HUES6 (cell line): ENCODE results near the gene TUBA1B.

Experiments
- H3K27ac ChIP-seq: 2 replicates; pipeline ENCODE4 v1.7.0; 2013; ENCODE audit warnings: low read depth, mild to moderate bottlenecking, low read length, inconsistent platforms
- H3K27me3 ChIP-seq: 2 replicates; pipeline ENCODE4 v1.6.1; 2013; ENCODE audit warnings: low read length; ENCODE audit not compliant: control insufficient read depth, insufficient read depth
- H3K36me3 ChIP-seq: 2 replicates; pipeline ENCODE4 v1.6.1; 2013; ENCODE audit warnings: low read length; ENCODE audit not compliant: control insufficient read depth, insufficient read depth
- H3K4me1 ChIP-seq: 2 replicates; pipeline ENCODE4 v1.6.1; 2013; ENCODE audit warnings: low read length; ENCODE audit not compliant: control insufficient read depth, insufficient read depth
- H3K4me3 ChIP-seq: 2 replicates; pipeline ENCODE4 v1.5.1; 2013; ENCODE audit warnings: low read depth, low read length
- H3K9ac ChIP-seq: one replicate; pipeline ENCODE4 v1.6.1; 2013; ENCODE audit warnings: mild to moderate bottlenecking, low read length
- H3K9me3 ChIP-seq: 2 replicates; pipeline ENCODE4 v1.6.1; 2013; ENCODE audit warnings: low read depth, low read length; ENCODE audit not compliant: control insufficient read depth, insufficient read depth

TUBA1B gene

GRCh38 chr12:49088932-49089330, 42.3 kb downstream of the TUBA1B start:
- no peak overlapping the region for H3K27ac ChIP-seq
- H3K27me3 ChIP-seq: peaks cover 83% of the 10 kb centered on the region
- no peak overlapping the region for H3K9ac ChIP-seq
- no peaks in the 10 kb centered on the region for H3K36me3 ChIP-seq
- 0 out of 2 replicates have a peak, but pooled peaks cover 4% of the 10 kb centered on the region for H3K9me3 ChIP-seq
- H3K4me1 ChIP-seq: peaks cover 32% of the 10 kb centered on the region
- peak overlapping the region; percentile 51 for H3K4me3 ChIP-seq

GRCh38 chr12:49088150-49088931, 42.9 kb downstream of the TUBA1B start:
- Histone ChIP-seq H3K4me3 (peak overlapping the region; percentile 51), H3K9ac (no peak overlapping the region), H3K36me3 (no peaks in the 10 kb centered on the region), H3K9me3 (0 out of 2 replicates have a peak, but pooled peaks cover 4% of the 10 kb centered on the region), H3K27ac (no peak overlapping the region), H3K4me1 (peaks cover 27% of the 10 kb centered on the region), H3K27me3 (peaks cover 77% of the 10 kb centered on the region)

- H3K27me3 ChIP-seq: peaks cover 61% of the 10 kb centered on the region
- H3K27ac ChIP-seq: no peak overlapping the region
- H3K4me3 ChIP-seq: no peak overlapping the region
- H3K36me3 ChIP-seq: no peaks in the 10 kb centered on the region
- 0 out of 2 replicates have a peak, but pooled peaks cover 4% of the 10 kb centered on the region for H3K9me3 ChIP-seq
- H3K4me1 ChIP-seq: peaks cover 13% of the 10 kb centered on the region
- H3K9ac ChIP-seq: no peak overlapping the region
Observed at GRCh38 chr12:49086116-49086515, 45.1 kb downstream of the TUBA1B start.

GRCh38 chr12:49084438-49084837, 46.8 kb downstream of the TUBA1B start:
- Histone ChIP-seq H3K27me3 (peaks cover 51% of the 10 kb centered on the region), H3K27ac (no peak overlapping the region), H3K9ac (no peak overlapping the region)

GRCh38 chr12:49079793-49080192, 51.4 kb downstream of the TUBA1B start:
- Histone ChIP-seq H3K9me3 (0 out of 2 replicates have a peak, but pooled peaks cover 4% of the 10 kb centered on the region), H3K27me3 (peaks cover 17% of the 10 kb centered on the region), H3K4me3 (no peak overlapping the region), H3K36me3 (no peaks in the 10 kb centered on the region), H3K27ac (no peak overlapping the region), H3K4me1 (no peaks in the 10 kb centered on the region), H3K9ac (no peak overlapping the region)

More at GRCh38 chr12:49084438-49084837, 46.8 kb downstream of the TUBA1B start:
- Histone ChIP-seq H3K36me3 (no peaks in the 10 kb centered on the region), H3K4me1 (peaks cover 11% of the 10 kb centered on the region), H3K9me3 (0 out of 2 replicates have a peak, but pooled peaks cover 4% of the 10 kb centered on the region), H3K4me3 (no peak overlapping the region)
